Cardiac muscle cell (in vitro differentiated cells and primary cell): ENCODE results near the gene AUTS2. TPM values are rescaled to one million over a fixed set of nuclear protein-coding genes. Genes with fewer than 3 reads are reported as not detected.

Source experiments
- DNase-seq, 2 donors: peaks; one replicate each; pipeline versions ENCODE4 v3.0.0 to v3.0.0-alpha.2; 2010 to 2017; ENCODE audit warnings: low read depth in 1 of 2, low spot score in 1 of 2
- H3K27ac ChIP-seq: fragments of 200-600 bp; sonication (generic); 2 replicates; pipeline ENCODE4 v1.5.1; 2016
- H3K27me3 ChIP-seq: fragments of 200-600 bp; sonication (generic); 2 replicates; pipeline ENCODE4 v1.6.0; 2016; ENCODE audit warnings: control low read depth
- H3K36me3 ChIP-seq: fragments of 200-600 bp; sonication (generic); 2 replicates; pipeline ENCODE4 v1.5.1; 2016; ENCODE audit warnings: control low read depth
- H3K4me1 ChIP-seq: fragments of 200-600 bp; sonication (generic); 2 replicates; pipeline ENCODE4 v1.8.1; 2017; ENCODE audit warnings: low read depth, mild to moderate bottlenecking, mixed run types
- H3K4me3 ChIP-seq: fragments of 200-600 bp; sonication (generic); 2 replicates; pipeline ENCODE4 v1.5.1; 2016; ENCODE audit warnings: mild to moderate bottlenecking
- H3K9me3 ChIP-seq: fragments of 200-600 bp; sonication (generic); 2 replicates; pipeline ENCODE4 v1.5.1; 2017; ENCODE audit warnings: low read depth, mild to moderate bottlenecking, control low read depth
- polyA plus RNA-seq: library from polyadenylated mRNA; unstranded; fragments of >200 nt; fragmentation: Nextera tagmentation; extraction: Ambion mirVana; gene quantifications from 2 replicates; pipeline ENCODE4 v1.2.1, GENCODE V29; 2016
- total RNA-seq: library from RNA; depleted of rRNA; stranded (reverse); fragments of >200 nt; gene quantifications from 2 replicates; pipeline ENCODE4 v1.2.3, GENCODE V29; 2016
- TF ChIP-seq, protein P1 (sequence below): IDR thresholded peaks from 2 replicates; pipeline ENCODE4 v1.5.1; 2012; ENCODE audit warnings: low read depth, mild to moderate bottlenecking, low read length

The AUTS2 gene
- total and polyA plus RNA-seq, 2 experiments from 2014 or later, result 41.0 to 45.5 TPM

DNA sequence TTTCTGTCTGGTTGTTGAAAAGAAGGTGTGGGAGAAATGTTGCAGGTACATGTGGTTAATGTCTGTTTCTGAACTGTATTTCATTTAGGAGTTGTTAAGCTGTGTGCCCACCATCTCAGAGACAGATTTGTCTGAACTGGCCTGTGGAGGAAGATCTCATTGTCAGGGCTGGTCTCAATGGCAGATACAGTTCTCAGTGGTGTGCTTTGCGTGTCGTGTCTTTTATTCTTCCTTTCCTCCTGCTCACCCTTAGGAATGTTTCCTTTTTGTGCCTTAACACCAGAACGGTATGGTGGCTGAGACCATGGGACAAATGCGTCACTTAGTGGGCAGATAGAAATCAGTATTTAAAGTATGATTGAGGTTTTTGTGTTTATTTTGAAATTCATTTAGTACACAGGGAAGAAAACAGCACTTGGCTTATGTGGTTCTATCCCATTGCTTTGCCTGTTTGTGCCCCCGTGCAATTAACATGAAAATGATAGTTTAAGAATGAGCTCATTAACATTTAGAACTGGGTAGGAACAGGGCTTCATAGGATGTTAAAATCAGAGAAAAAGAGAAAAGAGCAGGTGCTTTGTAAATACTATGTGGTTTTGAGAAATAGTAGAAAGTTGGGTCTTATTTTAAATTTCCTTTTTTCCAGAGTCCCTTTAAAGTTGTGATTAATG is 112.6 kb downstream of the AUTS2 start:
- Histone ChIP-seq H3K4me1 (peaks cover 48% of the 10 kb centered on the region), H3K27ac (no peak overlapping the region), H3K27me3 (no peaks in the 10 kb centered on the region), H3K36me3 (no peaks in the 10 kb centered on the region), H3K9me3 (no peaks in the 10 kb centered on the region), H3K4me3 (no peak overlapping the region)
- DNase-seq, result no peak
- TF ChIP-seq, protein P1, sequence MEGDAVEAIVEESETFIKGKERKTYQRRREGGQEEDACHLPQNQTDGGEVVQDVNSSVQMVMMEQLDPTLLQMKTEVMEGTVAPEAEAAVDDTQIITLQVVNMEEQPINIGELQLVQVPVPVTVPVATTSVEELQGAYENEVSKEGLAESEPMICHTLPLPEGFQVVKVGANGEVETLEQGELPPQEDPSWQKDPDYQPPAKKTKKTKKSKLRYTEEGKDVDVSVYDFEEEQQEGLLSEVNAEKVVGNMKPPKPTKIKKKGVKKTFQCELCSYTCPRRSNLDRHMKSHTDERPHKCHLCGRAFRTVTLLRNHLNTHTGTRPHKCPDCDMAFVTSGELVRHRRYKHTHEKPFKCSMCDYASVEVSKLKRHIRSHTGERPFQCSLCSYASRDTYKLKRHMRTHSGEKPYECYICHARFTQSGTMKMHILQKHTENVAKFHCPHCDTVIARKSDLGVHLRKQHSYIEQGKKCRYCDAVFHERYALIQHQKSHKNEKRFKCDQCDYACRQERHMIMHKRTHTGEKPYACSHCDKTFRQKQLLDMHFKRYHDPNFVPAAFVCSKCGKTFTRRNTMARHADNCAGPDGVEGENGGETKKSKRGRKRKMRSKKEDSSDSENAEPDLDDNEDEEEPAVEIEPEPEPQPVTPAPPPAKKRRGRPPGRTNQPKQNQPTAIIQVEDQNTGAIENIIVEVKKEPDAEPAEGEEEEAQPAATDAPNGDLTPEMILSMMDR, result no peak

DNA sequence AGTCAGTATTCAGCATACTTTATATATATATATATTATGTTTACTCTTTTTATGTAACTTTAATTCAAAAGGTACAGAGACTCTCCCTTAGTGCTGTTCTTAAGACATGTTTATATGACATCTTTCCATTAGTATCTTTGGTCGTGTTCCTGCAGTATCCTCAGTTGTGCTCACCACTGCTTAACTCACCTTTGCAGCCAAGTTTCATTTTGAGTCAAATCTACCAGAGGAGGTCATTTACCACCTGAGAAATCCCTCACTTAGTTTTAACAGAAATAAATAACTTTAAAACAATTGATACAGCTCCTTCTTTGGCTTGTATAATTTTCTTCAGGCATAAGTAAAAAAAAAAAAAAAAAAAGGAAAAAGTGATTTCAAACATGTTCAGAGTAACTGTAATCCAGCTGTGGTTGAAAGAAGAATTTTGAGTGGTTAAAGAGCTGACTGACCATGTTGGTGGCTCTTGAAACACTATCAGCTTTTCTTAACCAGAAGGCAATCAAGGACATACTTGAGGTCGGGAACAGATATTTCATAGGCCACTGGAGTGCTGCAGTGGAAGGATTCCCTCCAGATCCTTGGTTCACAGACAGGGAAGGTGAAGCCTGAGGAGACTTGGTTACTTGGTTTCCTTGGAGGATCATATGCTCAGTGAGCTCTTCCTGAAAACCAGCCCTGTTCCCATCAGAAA is 116.8 kb downstream of the AUTS2 start:
- H3K27me3 ChIP-seq, result no peaks in the 10 kb centered on the region
- no peaks in the 10 kb centered on the region for H3K9me3 ChIP-seq
- no peak overlapping the region for H3K4me3 ChIP-seq
- peaks cover 22% of the 10 kb centered on the region for H3K4me1 ChIP-seq
- DNase-seq, result peak; percentile 25 to 30
- H3K36me3 ChIP-seq, result no peaks in the 10 kb centered on the region
- TF ChIP-seq, protein P1, result no peak
- no peak overlapping the region for H3K27ac ChIP-seq

DNA sequence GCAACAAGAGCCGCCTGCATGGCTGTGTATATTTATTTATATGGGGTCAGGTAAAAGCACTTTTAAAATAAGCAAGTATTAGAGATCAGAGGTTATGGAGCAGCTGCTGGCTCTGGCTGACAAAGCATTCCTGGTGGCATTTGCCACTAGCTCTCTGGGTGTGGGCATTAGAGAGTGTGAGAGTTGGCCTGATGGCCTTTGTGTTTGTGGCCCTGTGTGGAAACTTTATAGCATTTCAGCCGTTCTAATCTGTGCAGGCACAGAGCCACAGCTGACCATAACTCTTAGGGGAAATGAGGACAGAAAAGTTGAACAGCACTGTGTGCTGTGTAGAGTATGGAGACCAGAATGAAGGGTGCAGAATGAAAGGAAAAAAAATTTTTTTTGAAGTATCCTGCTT is 118.9 kb downstream of the AUTS2 start:
- Histone ChIP-seq H3K4me1 (peaks cover 12% of the 10 kb centered on the region), H3K9me3 (no peaks in the 10 kb centered on the region), H3K36me3 (no peaks in the 10 kb centered on the region), H3K27me3 (no peaks in the 10 kb centered on the region), H3K27ac (no peak overlapping the region), H3K4me3 (no peak overlapping the region)
- TF ChIP-seq, protein P1, result no peak
- DNase-seq, result no peak

DNA sequence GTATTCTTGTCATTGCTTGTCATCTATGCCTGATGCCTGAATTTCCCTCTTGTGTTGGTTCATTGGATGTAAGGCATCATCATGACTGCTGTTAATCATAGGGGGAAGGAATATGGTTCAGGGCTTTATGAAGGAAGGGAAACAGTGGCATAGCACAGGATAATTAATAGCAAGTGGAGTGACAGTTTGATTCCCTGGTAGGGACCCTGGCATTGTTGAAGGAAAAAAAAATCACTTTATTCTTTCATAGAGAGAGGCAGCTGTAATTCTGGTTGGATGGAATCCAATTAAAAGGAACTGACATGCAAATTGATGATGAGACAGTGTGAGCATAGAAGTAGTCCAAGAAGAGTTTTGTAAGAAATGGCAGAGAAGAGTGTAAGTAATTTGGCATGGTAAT is 121.4 kb downstream of the AUTS2 start:
- H3K9me3 ChIP-seq, result no peaks in the 10 kb centered on the region
- no peak overlapping the region for H3K27ac ChIP-seq
- TF ChIP-seq, protein P1, result no peak
- peaks cover 11% of the 10 kb centered on the region for H3K4me1 ChIP-seq
- H3K4me3 ChIP-seq, result no peak overlapping the region
- DNase-seq, result no peak
- H3K27me3 ChIP-seq, result no peaks in the 10 kb centered on the region
- H3K36me3 ChIP-seq, result no peaks in the 10 kb centered on the region

DNA sequence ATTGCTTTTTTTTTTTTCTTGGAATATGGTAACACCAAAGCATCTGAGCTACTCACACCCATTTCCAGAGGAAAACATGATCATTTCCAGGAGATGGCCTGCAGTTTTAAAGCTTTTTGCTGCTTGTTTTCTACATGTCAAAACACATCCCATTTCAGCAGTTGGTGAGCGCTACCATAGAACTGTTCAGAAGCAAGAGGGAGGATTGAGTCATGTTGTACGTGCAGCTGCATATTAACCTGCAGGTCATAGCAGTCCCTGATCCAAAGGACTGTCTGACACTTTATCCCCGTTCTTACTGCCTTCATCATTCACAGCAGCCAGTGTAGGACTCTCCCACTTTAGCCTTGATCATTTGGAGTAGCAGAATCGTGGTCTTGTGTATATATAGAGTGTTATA is 124.6 kb downstream of the AUTS2 start:
- TF ChIP-seq, protein P1, result no peak
- Histone ChIP-seq H3K36me3 (no peaks in the 10 kb centered on the region), H3K27me3 (no peaks in the 10 kb centered on the region), H3K4me3 (no peak overlapping the region), H3K9me3 (no peaks in the 10 kb centered on the region), H3K4me1 (peaks cover 3% of the 10 kb centered on the region), H3K27ac (no peak overlapping the region)
- no peak for DNase-seq
